ENCODE measurements around the gene ANKRD33. TPM values are rescaled to one million over a fixed set of nuclear protein-coding genes. Genes with fewer than 3 reads are reported as not detected.

The ANKRD33 gene
- total and polyA plus RNA-seq, 2 experiments from 2014 or later, result 0.27 to 1.7 TPM

DNA sequence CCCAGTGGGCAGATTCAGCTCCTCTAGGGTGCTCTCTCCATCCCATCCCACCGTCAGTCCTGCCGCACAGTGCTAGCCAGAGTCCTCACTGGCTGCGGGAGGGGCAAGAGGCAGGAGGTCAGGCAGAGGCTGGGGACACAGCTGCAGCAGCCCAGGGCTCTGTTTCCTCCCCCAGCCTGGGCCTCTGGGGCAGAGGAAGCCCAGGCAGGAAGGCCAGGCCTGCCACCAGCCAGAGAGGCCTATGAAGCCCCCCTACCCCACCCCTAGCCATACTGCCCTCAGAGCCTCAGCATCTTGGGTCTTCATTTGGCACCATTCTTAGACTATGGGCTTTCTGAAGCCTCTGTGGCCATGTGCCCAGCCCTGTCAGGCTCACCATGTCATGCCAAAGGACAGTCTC is 22.8 kb downstream of the ANKRD33 start:
- Histone ChIP-seq H3K79me2 (replicated peaks; ENCODE audit: insufficient read depth) (no peaks in the 10 kb centered on the region), H3K4me2 (no peak overlapping the region), H4K20me1 (replicated peaks; ENCODE audit: insufficient read depth) (no peaks in the 10 kb centered on the region), H3K4me1 (ENCODE audit: insufficient read depth) (peaks cover 8% of the 10 kb centered on the region), H3K27me3 (ENCODE audit: insufficient read depth) (peaks cover 51% of the 10 kb centered on the region), H3F3A (replicated peaks; ENCODE audit: low read depth) (peaks cover 7% of the 10 kb centered on the region), H3K9me2 (ENCODE audit: insufficient read depth) (no peaks in the 10 kb centered on the region), H3K27ac (ENCODE audit: low read depth) (no peak overlapping the region), H2AFZ (peak overlapping the region; percentile 38; the same call in 1 of the 2 replicates), H3K4me3 (no peak overlapping the region), H3K36me3 (ENCODE audit: insufficient read depth) (no peaks in the 10 kb centered on the region)
- no peaks in the 10 kb centered on the region for H3K36me3 Mint-ChIP-seq (ENCODE audit: low read depth)
- TF ChIP-seq, protein P1, sequence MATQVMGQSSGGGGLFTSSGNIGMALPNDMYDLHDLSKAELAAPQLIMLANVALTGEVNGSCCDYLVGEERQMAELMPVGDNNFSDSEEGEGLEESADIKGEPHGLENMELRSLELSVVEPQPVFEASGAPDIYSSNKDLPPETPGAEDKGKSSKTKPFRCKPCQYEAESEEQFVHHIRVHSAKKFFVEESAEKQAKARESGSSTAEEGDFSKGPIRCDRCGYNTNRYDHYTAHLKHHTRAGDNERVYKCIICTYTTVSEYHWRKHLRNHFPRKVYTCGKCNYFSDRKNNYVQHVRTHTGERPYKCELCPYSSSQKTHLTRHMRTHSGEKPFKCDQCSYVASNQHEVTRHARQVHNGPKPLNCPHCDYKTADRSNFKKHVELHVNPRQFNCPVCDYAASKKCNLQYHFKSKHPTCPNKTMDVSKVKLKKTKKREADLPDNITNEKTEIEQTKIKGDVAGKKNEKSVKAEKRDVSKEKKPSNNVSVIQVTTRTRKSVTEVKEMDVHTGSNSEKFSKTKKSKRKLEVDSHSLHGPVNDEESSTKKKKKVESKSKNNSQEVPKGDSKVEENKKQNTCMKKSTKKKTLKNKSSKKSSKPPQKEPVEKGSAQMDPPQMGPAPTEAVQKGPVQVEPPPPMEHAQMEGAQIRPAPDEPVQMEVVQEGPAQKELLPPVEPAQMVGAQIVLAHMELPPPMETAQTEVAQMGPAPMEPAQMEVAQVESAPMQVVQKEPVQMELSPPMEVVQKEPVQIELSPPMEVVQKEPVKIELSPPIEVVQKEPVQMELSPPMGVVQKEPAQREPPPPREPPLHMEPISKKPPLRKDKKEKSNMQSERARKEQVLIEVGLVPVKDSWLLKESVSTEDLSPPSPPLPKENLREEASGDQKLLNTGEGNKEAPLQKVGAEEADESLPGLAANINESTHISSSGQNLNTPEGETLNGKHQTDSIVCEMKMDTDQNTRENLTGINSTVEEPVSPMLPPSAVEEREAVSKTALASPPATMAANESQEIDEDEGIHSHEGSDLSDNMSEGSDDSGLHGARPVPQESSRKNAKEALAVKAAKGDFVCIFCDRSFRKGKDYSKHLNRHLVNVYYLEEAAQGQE (IDR thresholded peaks at IDR 0.05; ENCODE audit: unreplicated experiment), result no peak
- TF ChIP-seq NANOG (IDR thresholded peaks at IDR 0.05; ENCODE audit: borderline replicate concordance) (no peak), CREB1 (CRISPR knock-in tag; IDR thresholded peaks at IDR 0.05; ENCODE audit: low read depth) (no peak), JUNB (IDR thresholded peaks at IDR 0.05; ENCODE audit: unreplicated experiment) (no peak), ZNF114 (CRISPR knock-in tag; IDR thresholded peaks at IDR 0.05) (no peak), EZH2 (IDR thresholded peaks at IDR 0.05; ENCODE audit: low read depth, unreplicated experiment) (no peak), EZH2phosphoT487 (IDR thresholded peaks at IDR 0.05; ENCODE audit: unreplicated experiment) (no peak), STAT1 (IDR thresholded peaks at IDR 0.05; ENCODE audit: unreplicated experiment) (no peak)
- TF ChIP-seq, protein P2, sequence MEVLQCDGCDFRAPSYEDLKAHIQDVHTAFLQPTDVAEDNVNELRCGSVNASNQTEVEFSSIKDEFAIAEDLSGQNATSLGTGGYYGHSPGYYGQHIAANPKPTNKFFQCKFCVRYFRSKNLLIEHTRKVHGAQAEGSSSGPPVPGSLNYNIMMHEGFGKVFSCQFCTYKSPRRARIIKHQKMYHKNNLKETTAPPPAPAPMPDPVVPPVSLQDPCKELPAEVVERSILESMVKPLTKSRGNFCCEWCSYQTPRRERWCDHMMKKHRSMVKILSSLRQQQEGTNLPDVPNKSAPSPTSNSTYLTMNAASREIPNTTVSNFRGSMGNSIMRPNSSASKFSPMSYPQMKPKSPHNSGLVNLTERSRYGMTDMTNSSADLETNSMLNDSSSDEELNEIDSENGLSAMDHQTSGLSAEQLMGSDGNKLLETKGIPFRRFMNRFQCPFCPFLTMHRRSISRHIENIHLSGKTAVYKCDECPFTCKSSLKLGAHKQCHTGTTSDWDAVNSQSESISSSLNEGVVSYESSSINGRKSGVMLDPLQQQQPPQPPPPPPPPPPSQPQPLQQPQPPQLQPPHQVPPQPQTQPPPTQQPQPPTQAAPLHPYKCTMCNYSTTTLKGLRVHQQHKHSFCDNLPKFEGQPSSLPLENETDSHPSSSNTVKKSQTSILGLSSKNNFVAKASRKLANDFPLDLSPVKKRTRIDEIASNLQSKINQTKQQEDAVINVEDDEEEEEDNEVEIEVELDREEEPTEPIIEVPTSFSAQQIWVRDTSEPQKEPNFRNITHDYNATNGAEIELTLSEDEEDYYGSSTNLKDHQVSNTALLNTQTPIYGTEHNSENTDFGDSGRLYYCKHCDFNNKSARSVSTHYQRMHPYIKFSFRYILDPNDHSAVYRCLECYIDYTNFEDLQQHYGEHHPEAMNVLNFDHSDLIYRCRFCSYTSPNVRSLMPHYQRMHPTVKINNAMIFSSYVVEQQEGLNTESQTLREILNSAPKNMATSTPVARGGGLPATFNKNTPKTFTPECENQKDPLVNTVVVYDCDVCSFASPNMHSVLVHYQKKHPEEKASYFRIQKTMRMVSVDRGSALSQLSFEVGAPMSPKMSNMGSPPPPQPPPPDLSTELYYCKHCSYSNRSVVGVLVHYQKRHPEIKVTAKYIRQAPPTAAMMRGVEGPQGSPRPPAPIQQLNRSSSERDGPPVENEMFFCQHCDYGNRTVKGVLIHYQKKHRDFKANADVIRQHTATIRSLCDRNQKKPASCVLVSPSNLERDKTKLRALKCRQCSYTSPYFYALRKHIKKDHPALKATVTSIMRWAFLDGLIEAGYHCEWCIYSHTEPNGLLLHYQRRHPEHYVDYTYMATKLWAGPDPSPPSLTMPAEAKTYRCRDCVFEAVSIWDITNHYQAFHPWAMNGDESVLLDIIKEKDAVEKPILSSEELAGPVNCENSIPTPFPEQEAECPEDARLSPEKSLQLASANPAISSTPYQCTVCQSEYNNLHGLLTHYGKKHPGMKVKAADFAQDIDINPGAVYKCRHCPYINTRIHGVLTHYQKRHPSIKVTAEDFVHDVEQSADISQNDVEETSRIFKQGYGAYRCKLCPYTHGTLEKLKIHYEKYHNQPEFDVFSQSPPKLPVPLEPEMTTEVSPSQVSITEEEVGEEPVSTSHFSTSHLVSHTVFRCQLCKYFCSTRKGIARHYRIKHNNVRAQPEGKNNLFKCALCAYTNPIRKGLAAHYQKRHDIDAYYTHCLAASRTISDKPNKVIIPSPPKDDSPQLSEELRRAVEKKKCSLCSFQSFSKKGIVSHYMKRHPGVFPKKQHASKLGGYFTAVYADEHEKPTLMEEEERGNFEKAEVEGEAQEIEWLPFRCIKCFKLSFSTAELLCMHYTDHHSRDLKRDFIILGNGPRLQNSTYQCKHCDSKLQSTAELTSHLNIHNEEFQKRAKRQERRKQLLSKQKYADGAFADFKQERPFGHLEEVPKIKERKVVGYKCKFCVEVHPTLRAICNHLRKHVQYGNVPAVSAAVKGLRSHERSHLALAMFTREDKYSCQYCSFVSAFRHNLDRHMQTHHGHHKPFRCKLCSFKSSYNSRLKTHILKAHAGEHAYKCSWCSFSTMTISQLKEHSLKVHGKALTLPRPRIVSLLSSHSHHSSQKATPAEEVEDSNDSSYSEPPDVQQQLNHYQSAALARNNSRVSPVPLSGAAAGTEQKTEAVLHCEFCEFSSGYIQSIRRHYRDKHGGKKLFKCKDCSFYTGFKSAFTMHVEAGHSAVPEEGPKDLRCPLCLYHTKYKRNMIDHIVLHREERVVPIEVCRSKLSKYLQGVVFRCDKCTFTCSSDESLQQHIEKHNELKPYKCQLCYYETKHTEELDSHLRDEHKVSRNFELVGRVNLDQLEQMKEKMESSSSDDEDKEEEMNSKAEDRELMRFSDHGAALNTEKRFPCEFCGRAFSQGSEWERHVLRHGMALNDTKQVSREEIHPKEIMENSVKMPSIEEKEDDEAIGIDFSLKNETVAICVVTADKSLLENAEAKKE (CRISPR knock-in tag; IDR thresholded peaks at IDR 0.05), result no peak
- TF ChIP-seq, protein P3, sequence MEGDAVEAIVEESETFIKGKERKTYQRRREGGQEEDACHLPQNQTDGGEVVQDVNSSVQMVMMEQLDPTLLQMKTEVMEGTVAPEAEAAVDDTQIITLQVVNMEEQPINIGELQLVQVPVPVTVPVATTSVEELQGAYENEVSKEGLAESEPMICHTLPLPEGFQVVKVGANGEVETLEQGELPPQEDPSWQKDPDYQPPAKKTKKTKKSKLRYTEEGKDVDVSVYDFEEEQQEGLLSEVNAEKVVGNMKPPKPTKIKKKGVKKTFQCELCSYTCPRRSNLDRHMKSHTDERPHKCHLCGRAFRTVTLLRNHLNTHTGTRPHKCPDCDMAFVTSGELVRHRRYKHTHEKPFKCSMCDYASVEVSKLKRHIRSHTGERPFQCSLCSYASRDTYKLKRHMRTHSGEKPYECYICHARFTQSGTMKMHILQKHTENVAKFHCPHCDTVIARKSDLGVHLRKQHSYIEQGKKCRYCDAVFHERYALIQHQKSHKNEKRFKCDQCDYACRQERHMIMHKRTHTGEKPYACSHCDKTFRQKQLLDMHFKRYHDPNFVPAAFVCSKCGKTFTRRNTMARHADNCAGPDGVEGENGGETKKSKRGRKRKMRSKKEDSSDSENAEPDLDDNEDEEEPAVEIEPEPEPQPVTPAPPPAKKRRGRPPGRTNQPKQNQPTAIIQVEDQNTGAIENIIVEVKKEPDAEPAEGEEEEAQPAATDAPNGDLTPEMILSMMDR (conservative IDR thresholded peaks at IDR 0.05; ENCODE audit: low read depth in 2 of 2), result no peak
- H3K4me1 Mint-ChIP-seq, result peaks cover 30% of the 10 kb centered on the region
- peaks cover 40% of the 10 kb centered on the region for H3K27me3 Mint-ChIP-seq (ENCODE audit: insufficient read depth, low read depth, poor library complexity)
- no peak for DNase-seq (ENCODE audit: low spot score)
- H3K27ac Mint-ChIP-seq, result no peak overlapping the region
- H3K9me3 Mint-ChIP-seq, result peaks cover 3% of the 10 kb centered on the region; the same call in 1 of the 3 replicates
- no peak overlapping the region for H3K4me3 Mint-ChIP-seq
- ATAC-seq, result no peak
